HEK293 (cell line): Measurements from ENCODE around the gene BPNT1.

ENCODE experiments used
- GLIS1 ChIP-seq: fragments of 450-650 bp; formaldehyde crosslinking; IDR thresholded peaks from 2 replicates; pipeline ENCODE4 v1.5.1; 2016; ENCODE audit warnings: missing biosample characterization, missing genetic modification characterization
- GLIS2 ChIP-seq: fragments of 450-650 bp; formaldehyde crosslinking; IDR thresholded peaks from 2 replicates; pipeline ENCODE4 v1.5.1; 2016; ENCODE audit warnings: missing biosample characterization, missing genetic modification characterization
- HOXA7 ChIP-seq: sonication (generic); formaldehyde crosslinking; IDR thresholded peaks from 2 replicates; pipeline ENCODE4 v1.8.1; 2022; ENCODE audit warnings: missing genetic modification reagents, borderline replicate concordance
- KLF16 ChIP-seq: fragments of 450-650 bp; formaldehyde crosslinking; IDR thresholded peaks from 2 replicates; pipeline ENCODE4 v1.5.1; 2017; ENCODE audit warnings: missing biosample characterization, missing genetic modification characterization
- MYNN ChIP-seq: fragments of 450-650 bp; formaldehyde crosslinking; IDR thresholded peaks from 2 replicates; pipeline ENCODE4 v1.5.1; 2016; ENCODE audit warnings: missing biosample characterization, missing genetic modification characterization, borderline replicate concordance
- OVOL3 ChIP-seq: fragments of 450-650 bp; formaldehyde crosslinking; IDR thresholded peaks from 2 replicates; pipeline ENCODE4 v1.5.1; 2016; ENCODE audit warnings: missing biosample characterization, missing genetic modification characterization
- SCRT2 ChIP-seq: fragments of 450-650 bp; formaldehyde crosslinking; IDR thresholded peaks from 2 replicates; pipeline ENCODE4 v1.5.1; 2016; ENCODE audit warnings: missing biosample characterization, missing genetic modification characterization
- SP2 ChIP-seq: fragments of 450-650 bp; formaldehyde crosslinking; IDR thresholded peaks from 2 replicates; pipeline ENCODE4 v1.5.1; 2016; ENCODE audit warnings: missing biosample characterization, missing genetic modification characterization
- SP7 ChIP-seq: fragments of 450-650 bp; formaldehyde crosslinking; IDR thresholded peaks from 2 replicates; pipeline ENCODE4 v1.5.1; 2016; ENCODE audit warnings: missing biosample characterization, missing genetic modification characterization
- TRIM28 ChIP-seq: IDR thresholded peaks from 2 replicates; pipeline ENCODE4 v1.6.1; 2011; ENCODE audit warnings: low read length, control low read depth, borderline replicate concordance
- ZBTB11 ChIP-seq: fragments of 450-650 bp; formaldehyde crosslinking; conservative IDR thresholded peaks from 2 replicates; pipeline ENCODE4 v1.5.1; 2016; ENCODE audit warnings: low read depth, missing biosample characterization, missing genetic modification characterization
- ZBTB17 ChIP-seq: fragments of 450-650 bp; formaldehyde crosslinking; IDR thresholded peaks from 2 replicates; pipeline ENCODE4 v1.5.1; 2016; ENCODE audit warnings: missing biosample characterization, missing genetic modification characterization
- ZBTB26 ChIP-seq: fragments of 450-650 bp; formaldehyde crosslinking; optimal IDR thresholded peaks from 2 replicates; pipeline ENCODE3; 2016; ENCODE audit warnings: missing biosample characterization, mild to moderate bottlenecking, missing genetic modification characterization
- ZIC2 ChIP-seq: fragments of 450-650 bp; formaldehyde crosslinking; IDR thresholded peaks from 2 replicates; pipeline ENCODE4 v1.5.1; 2016; ENCODE audit warnings: missing biosample characterization, missing genetic modification characterization
- ZNF138 ChIP-seq: fragments of 450-650 bp; formaldehyde crosslinking; IDR thresholded peaks from 2 replicates; pipeline ENCODE4 v1.5.1; 2016; ENCODE audit warnings: missing biosample characterization, missing genetic modification characterization, borderline replicate concordance
- ZNF140 ChIP-seq: fragments of 450-650 bp; formaldehyde crosslinking; IDR thresholded peaks from 2 replicates; pipeline ENCODE4 v1.5.1; 2016; ENCODE audit warnings: missing biosample characterization, missing genetic modification characterization
- ZNF324 ChIP-seq: fragments of 450-650 bp; formaldehyde crosslinking; IDR thresholded peaks from 2 replicates; pipeline ENCODE4 v1.5.1; 2016; ENCODE audit warnings: missing biosample characterization, missing genetic modification characterization
- ZNF335 ChIP-seq: fragments of 450-650 bp; formaldehyde crosslinking; conservative IDR thresholded peaks from 2 replicates; pipeline ENCODE4 v1.5.1; 2016; ENCODE audit warnings: missing biosample characterization, missing genetic modification characterization
- ZNF350 ChIP-seq: fragments of 450-650 bp; formaldehyde crosslinking; IDR thresholded peaks from 2 replicates; pipeline ENCODE4 v1.5.0; 2017; ENCODE audit warnings: missing biosample characterization, mild to moderate bottlenecking, missing genetic modification characterization
- ZNF416 ChIP-seq: fragments of 450-650 bp; formaldehyde crosslinking; IDR thresholded peaks from 2 replicates; pipeline ENCODE4 v1.5.1; 2016; ENCODE audit warnings: missing biosample characterization, missing genetic modification characterization
- ZNF555 ChIP-seq: fragments of 450-650 bp; formaldehyde crosslinking; conservative IDR thresholded peaks from 2 replicates; pipeline ENCODE4 v1.5.1; 2017; ENCODE audit warnings: missing biosample characterization, mild to moderate bottlenecking, missing genetic modification characterization, inconsistent platforms
- ZNF692 ChIP-seq: fragments of 450-650 bp; formaldehyde crosslinking; IDR thresholded peaks from 2 replicates; pipeline ENCODE4 v1.5.1; 2016; ENCODE audit warnings: missing biosample characterization, missing genetic modification characterization
- ZSCAN16 ChIP-seq: fragments of 450-650 bp; formaldehyde crosslinking; IDR thresholded peaks from 2 replicates; pipeline ENCODE4 v1.5.1; 2016; ENCODE audit warnings: missing biosample characterization, missing genetic modification characterization
- ZSCAN30 ChIP-seq: fragments of 450-650 bp; IDR thresholded peaks from 2 replicates; pipeline ENCODE4 v1.5.1; 2018; ENCODE audit warnings: missing biosample characterization, mild to moderate bottlenecking, missing genetic modification characterization, moderate library complexity
- ZSCAN4 ChIP-seq: fragments of 450-650 bp; formaldehyde crosslinking; IDR thresholded peaks from 2 replicates; pipeline ENCODE4 v1.5.1; 2017; ENCODE audit warnings: missing biosample characterization, missing genetic modification characterization
- ZSCAN5A ChIP-seq: fragments of 450-650 bp; formaldehyde crosslinking; IDR thresholded peaks from 2 replicates; pipeline ENCODE4 v1.5.1; 2016; ENCODE audit warnings: missing biosample characterization, missing genetic modification characterization
- ZXDB ChIP-seq: fragments of 450-650 bp; formaldehyde crosslinking; IDR thresholded peaks from 2 replicates; pipeline ENCODE4 v1.5.1; 2016; ENCODE audit warnings: missing biosample characterization, missing genetic modification characterization

BPNT1 gene

GRCh38 chr1:220094016-220094911, 4.7 kb upstream of the BPNT1 start, which contains the start of gene IARS2 (continued):
- TF ChIP-seq ZNF555 (no peak), ZBTB17 (tag by site-specific recombination) (0 out of 2 replicates have a peak, but pooled peaks have one; percentile 37), ZNF140 (tag by site-specific recombination) (no peak), OVOL3 (no peak), ZBTB26 (tag by site-specific recombination) (peak; percentile 86), ZXDB (tag by site-specific recombination) (peak; percentile 94), SP7 (tag by site-specific recombination) (no peak; the same call in 1 of the 2 replicates), SCRT2 (no peak), ZSCAN16 (tag by site-specific recombination) (0 out of 2 replicates have a peak, but pooled peaks have one; percentile 28), ZSCAN5A (tag by site-specific recombination) (peak; percentile 48; the same call in 1 of the 2 replicates), GLIS1 (0 out of 2 replicates have a peak, but pooled peaks have one; percentile 23), ZSCAN30 (tag by site-specific recombination) (peak; percentile 33; the same call in 1 of the 2 replicates), GLIS2 (tag by site-specific recombination) (peak; percentile 93), ZBTB11 (tag by site-specific recombination) (peak; percentile 95), TRIM28 (no peak), ZNF416 (tag by site-specific recombination) (no peak), ZNF335 (tag by site-specific recombination) (peak; percentile 98), ZNF692 (tag by site-specific recombination) (peak; percentile 76), ZIC2 (tag by site-specific recombination) (peak; percentile 48; the same call in 1 of the 2 replicates), SP2 (tag by site-specific recombination) (peak; percentile 65), HOXA7 (CRISPR knock-in tag) (no peak), ZSCAN4 (tag by site-specific recombination) (no peak), KLF16 (tag by site-specific recombination) (peak; percentile 46; the same call in 1 of the 2 replicates), ZNF324 (tag by site-specific recombination) (no peak), MYNN (tag by site-specific recombination) (no peak), ZNF138 (tag by site-specific recombination) (no peak), ZNF350 (tag by site-specific recombination) (no peak)
- TF ChIP-seq, all 188 proteins: peak for 39
